H1 (cell line): ENCODE data around the gene BAZ1B. TPM values are rescaled to one million over a fixed set of nuclear protein-coding genes. Genes with fewer than 3 reads are reported as not detected.

Source experiments
- CTCF ChIA-PET: fragments of 300-600 bp; sonication (Branson Sonifier 250); formaldehyde crosslinking; loops from one replicate; lab custom pipeline; 2021; ENCODE audit not compliant: partially characterized antibody; lab: Charles Lee
- POLR2A ChIA-PET: fragments of 300-600 bp; sonication (Branson Sonifier 250); formaldehyde crosslinking; loops from one replicate; lab custom pipeline; 2021; ENCODE audit warnings: inconsistent platforms; ENCODE audit not compliant: partially characterized antibody; lab: Charles Lee
- DNase-seq, 2 experiments: peaks; one replicate each; pipeline versions ENCODE4 v3.0.0 to v3.0.0-alpha.2; 2010 to 2022; ENCODE audit warnings: low spot score in 2 of 2, low read depth in 1 of 2, mixed read lengths in 1 of 2
- FAIRE-seq: peaks from 2 replicates; lab custom pipeline; 2011; peaks lifted over from hg19 to GRCh38; lab: Jason Lieb, UNC
- H2AFZ ChIP-seq: 2 replicates; pipeline ENCODE4 v1.8.1; 2012; ENCODE audit warnings: low read length, inconsistent platforms
- H2AK5ac ChIP-seq: 2 replicates; pipeline ENCODE4 v1.6.1; 2013; ENCODE audit warnings: low read depth, low read length
- H2BK120ac ChIP-seq: replicated peaks from 2 replicates; pipeline ENCODE3; 2013; ENCODE audit warnings: low read depth, low read length, inconsistent platforms
- H2BK12ac ChIP-seq: 2 replicates; pipeline ENCODE4 v1.6.1; 2013; ENCODE audit warnings: low read depth, low read length
- H2BK15ac ChIP-seq: 2 replicates; pipeline ENCODE4 v1.6.1; 2013; ENCODE audit warnings: low read length
- H2BK20ac ChIP-seq: 2 replicates; pipeline ENCODE4 v1.6.1; 2013; ENCODE audit warnings: low read length
- H2BK5ac ChIP-seq: 2 replicates; pipeline ENCODE4 v1.6.1; 2013; ENCODE audit warnings: low read depth, low read length
- H3K14ac ChIP-seq: 2 replicates; pipeline ENCODE4 v1.6.1; 2013; ENCODE audit warnings: inconsistent platforms; ENCODE audit not compliant: insufficient read length
- H3K18ac ChIP-seq: 2 replicates; pipeline ENCODE4 v1.6.1; 2013; ENCODE audit warnings: low read length; ENCODE audit errors: extremely low read depth
- H3K23ac ChIP-seq: 2 replicates; pipeline ENCODE4 v1.6.1; 2013; ENCODE audit warnings: inconsistent platforms; ENCODE audit not compliant: insufficient read length
- H3K23me2 ChIP-seq: 2 replicates; pipeline ENCODE4 v1.6.1; 2013; ENCODE audit warnings: low read depth, low read length
- H3K27ac ChIP-seq: 2 replicates; pipeline ENCODE4 v1.6.1; 2011; ENCODE audit warnings: low read depth, low read length, inconsistent platforms
- H3K27me3 ChIP-seq, 4 experiments: replicated peaks in 1 of 4; 1 replicate in 1 of 4; 2 replicates in 3 of 4; pipeline versions ENCODE4 v1.6.1 to v1.8.1; 2011 to 2013; ENCODE audit warnings: low read length in 3 of 4, mild to moderate bottlenecking in 3 of 4, inconsistent platforms in 2 of 4, mixed read lengths in 2 of 4, moderate library complexity in 1 of 4; ENCODE audit not compliant: control insufficient read depth in 3 of 4, insufficient read depth in 3 of 4; ENCODE audit errors: extremely low read depth in 1 of 4
- H3K36me3 ChIP-seq, 4 experiments: 2 replicates each; pipeline versions ENCODE4 v1.6.1 to v1.8.1; 2011 to 2013; ENCODE audit warnings: mild to moderate bottlenecking in 4 of 4, low read length in 3 of 4, moderate library complexity in 2 of 4, control low read depth in 1 of 4, inconsistent platforms in 1 of 4; ENCODE audit not compliant: insufficient read depth in 4 of 4, control insufficient read depth in 2 of 4
- H3K4ac ChIP-seq: replicated peaks from 2 replicates; pipeline ENCODE3; 2013; ENCODE audit warnings: low read length, low read depth, mixed read lengths, inconsistent platforms; ENCODE audit not compliant: insufficient read length
- H3K4me1 ChIP-seq, 4 experiments: replicated peaks in 1 of 4; 1 replicate in 1 of 4; 2 replicates in 3 of 4; pipeline versions ENCODE4 v1.6.1 to v1.8.1; 2011 to 2013; ENCODE audit warnings: low read length in 3 of 4, inconsistent platforms in 2 of 4, mixed read lengths in 1 of 4; ENCODE audit not compliant: insufficient read depth in 4 of 4, control insufficient read depth in 3 of 4
- H3K4me2 ChIP-seq, 2 experiments: 2 replicates each; pipeline versions ENCODE4 v1.6.1 to v1.8.1; 2011 to 2013; ENCODE audit warnings: low read depth in 2 of 2, low read length in 2 of 2, control low read depth in 1 of 2, inconsistent platforms in 1 of 2, mild to moderate bottlenecking in 1 of 2; ENCODE audit not compliant: insufficient read depth in 1 of 2
- H3K4me3 ChIP-seq, 4 experiments: fragments of 200-600, 300-600 bp in 1 of 4; sonication (generic), shearing (Covaris generic), sonication (Bioruptor Twin) in 1 of 4; 2 replicates each; pipeline versions ENCODE4 v1.5.1 to v1.8.1; 2011 to 2016; ENCODE audit warnings: low read length in 4 of 4, low read depth in 3 of 4, control low read depth in 2 of 4, inconsistent platforms in 2 of 4, mild to moderate bottlenecking in 2 of 4, mixed read lengths in 1 of 4, moderate library complexity in 1 of 4; ENCODE audit not compliant: insufficient read depth in 2 of 4; ENCODE audit errors: extremely low read depth in 1 of 4
- H3K56ac ChIP-seq: replicated peaks from 2 replicates; pipeline ENCODE3; 2013; ENCODE audit warnings: low read depth, mild to moderate bottlenecking, mixed read lengths, low read length, inconsistent platforms; ENCODE audit not compliant: insufficient read length
- H3K79me1 ChIP-seq: 2 replicates; pipeline ENCODE4 v1.6.1; 2013; ENCODE audit warnings: low read depth, low read length, control low read depth
- H3K79me2 ChIP-seq, 2 experiments: 2 replicates each; pipeline versions ENCODE4 v1.6.1 to v1.8.1; 2012 to 2013; ENCODE audit warnings: low read length in 2 of 2, mild to moderate bottlenecking in 2 of 2, inconsistent platforms in 1 of 2; ENCODE audit not compliant: insufficient read depth in 2 of 2, control insufficient read depth in 1 of 2
- H3K9ac ChIP-seq, 4 experiments: replicated peaks in 1 of 4; 1 replicate in 1 of 4; 2 replicates in 3 of 4; pipeline versions ENCODE4 v1.6.1 to v1.8.1; 2011 to 2013; ENCODE audit warnings: low read depth in 3 of 4, low read length in 3 of 4, control low read depth in 2 of 4, mild to moderate bottlenecking in 2 of 4, moderate library complexity in 2 of 4, inconsistent platforms in 1 of 4; ENCODE audit errors: extremely low read depth in 1 of 4
- H3K9me3 ChIP-seq, 2 experiments: 2 replicates each; pipeline versions ENCODE4 v1.6.1 to v1.8.1; 2012 to 2013; ENCODE audit warnings: mild to moderate bottlenecking in 2 of 2, moderate library complexity in 2 of 2, control low read depth in 1 of 2, inconsistent platforms in 1 of 2, low read depth in 1 of 2, low read length in 1 of 2, mixed read lengths in 1 of 2; ENCODE audit not compliant: insufficient read depth in 2 of 2
- H4K20me1 ChIP-seq, 2 experiments: replicated peaks in 1 of 2; 2 replicates each; pipeline versions ENCODE3 to v1.8.1; 2011 to 2013; ENCODE audit warnings: inconsistent platforms in 2 of 2, low read length in 2 of 2, mild to moderate bottlenecking in 1 of 2; ENCODE audit not compliant: insufficient read depth in 2 of 2, control insufficient read depth in 1 of 2
- H4K5ac ChIP-seq: 2 replicates; pipeline ENCODE4 v1.6.1; 2013; ENCODE audit warnings: low read length, low read depth, mixed read lengths, inconsistent platforms; ENCODE audit not compliant: insufficient read length
- H4K8ac ChIP-seq: 2 replicates; pipeline ENCODE4 v1.8.0; 2013; ENCODE audit warnings: mild to moderate bottlenecking, moderate library complexity, low read length, inconsistent platforms; ENCODE audit not compliant: insufficient read depth; ENCODE audit errors: extremely low read depth
- H4K91ac ChIP-seq: replicated peaks from 2 replicates; pipeline ENCODE3; 2013; ENCODE audit warnings: low read length, mixed read lengths, inconsistent platforms; ENCODE audit not compliant: insufficient read length
- BACH1 ChIP-seq: IDR thresholded peaks from 2 replicates; pipeline ENCODE4 v1.6.1; 2012; ENCODE audit warnings: low read length, improper control_type of control experiment
- CBX8 ChIP-seq: fragments of 300-800, 300-1000 bp; sonication (generic); IDR thresholded peaks from 2 replicates; pipeline ENCODE4 v1.7.1; 2016; ENCODE audit warnings: low read depth, low read length, borderline replicate concordance
- GTF2F1 ChIP-seq: IDR thresholded peaks from 2 replicates; pipeline ENCODE4 v1.6.1; 2012; ENCODE audit warnings: low read depth, low read length, improper control_type of control experiment, borderline replicate concordance
- JUND ChIP-seq: IDR thresholded peaks from 2 replicates; pipeline ENCODE4 v1.6.1; 2011; ENCODE audit warnings: mild to moderate bottlenecking, improper control_type of control experiment, low read length
- KDM1A ChIP-seq: fragments of 200-600, 300-600 bp; sonication (generic); IDR thresholded peaks from 2 replicates; pipeline ENCODE4 v1.7.1; 2016; ENCODE audit warnings: mild to moderate bottlenecking, low read length, borderline replicate concordance
- KDM4A ChIP-seq: IDR thresholded peaks from one replicate; pipeline ENCODE4 v1.7.1; 2012; ENCODE audit warnings: low read depth, mild to moderate bottlenecking, moderate library complexity, low read length, inconsistent platforms; ENCODE audit not compliant: severe bottlenecking
- KDM5A ChIP-seq: fragments of 200-600 bp; IDR thresholded peaks from 2 replicates; pipeline ENCODE4 v1.7.1; 2012; ENCODE audit warnings: mild to moderate bottlenecking, low read length, inconsistent platforms, mixed read lengths
- NANOG ChIP-seq: IDR thresholded peaks from 2 replicates; pipeline ENCODE4 v1.6.1; 2011; ENCODE audit warnings: low read length, low read depth, mild to moderate bottlenecking, inconsistent platforms; ENCODE audit not compliant: insufficient read depth, poor library complexity, severe bottlenecking
- RBBP5 ChIP-seq: IDR thresholded peaks from 2 replicates; pipeline ENCODE4 v1.7.1; 2012; ENCODE audit warnings: low read depth, mild to moderate bottlenecking, inconsistent platforms, low read length, moderate library complexity, borderline replicate concordance
- SUZ12 ChIP-seq: fragments of 200-600 bp; sonication (generic); IDR thresholded peaks from 2 replicates; pipeline ENCODE4 v1.6.1; 2012; ENCODE audit warnings: mild to moderate bottlenecking, inconsistent platforms, low read length, moderate library complexity, mixed read lengths
- WGBS, 2 experiments: shearing (Covaris generic) in 1 of 2; methylation state at CpG; one replicate each; pipeline versions ENCODE4 v1.1.6 to v1.1.7; 2013 to 2015; ENCODE audit warnings: low lambda C conversion rate in 2 of 2, mixed read lengths in 2 of 2, inconsistent platforms in 1 of 2, low coverage in 1 of 2, missing lambda C conversion rate in 1 of 2; ENCODE audit not compliant: insufficient replicate concordance in 2 of 2, insufficient coverage in 1 of 2, insufficient read length in 1 of 2; ENCODE audit errors: extremely low coverage in 1 of 2, missing lambda C conversion rate in 1 of 2; 5-methylcytosine and 5-hydroxymethylcytosine counted together
- polyA plus RNA-seq, 7 experiments: library from polyadenylated mRNA; depleted of rRNA in 3 of 7; stranded (reverse) in 5 of 7; unstranded in 2 of 7; fragments of >200 nt in 5 of 7; fragments of 200-250 nt in 2 of 7; gene quantifications; 1 replicate in 5 of 7; 2 replicates in 1 of 7; 4 replicates in 1 of 7; pipeline versions ENCODE4 v1.2.1 to v1.2.3, GENCODE V29; 2011 to 2013; ENCODE audit warnings: missing spikeins in 2 of 7, mixed read lengths in 2 of 7
- total RNA-seq: library from RNA; stranded (reverse); fragmentation: NEBNext Ultra II Directional; extraction: Animal tissue kit (Norgen Biotek cat#: 25700); gene quantifications from 2 replicates; pipeline ENCODE4 v1.2.1, GENCODE V29; 2021

BAZ1B gene
- total and polyA plus RNA-seq, 2 of the 8 experiments (the other 6 are each of a cell fraction or from before 2014, with no cell fraction given), result 21.0 to 86.8 TPM

DNA sequence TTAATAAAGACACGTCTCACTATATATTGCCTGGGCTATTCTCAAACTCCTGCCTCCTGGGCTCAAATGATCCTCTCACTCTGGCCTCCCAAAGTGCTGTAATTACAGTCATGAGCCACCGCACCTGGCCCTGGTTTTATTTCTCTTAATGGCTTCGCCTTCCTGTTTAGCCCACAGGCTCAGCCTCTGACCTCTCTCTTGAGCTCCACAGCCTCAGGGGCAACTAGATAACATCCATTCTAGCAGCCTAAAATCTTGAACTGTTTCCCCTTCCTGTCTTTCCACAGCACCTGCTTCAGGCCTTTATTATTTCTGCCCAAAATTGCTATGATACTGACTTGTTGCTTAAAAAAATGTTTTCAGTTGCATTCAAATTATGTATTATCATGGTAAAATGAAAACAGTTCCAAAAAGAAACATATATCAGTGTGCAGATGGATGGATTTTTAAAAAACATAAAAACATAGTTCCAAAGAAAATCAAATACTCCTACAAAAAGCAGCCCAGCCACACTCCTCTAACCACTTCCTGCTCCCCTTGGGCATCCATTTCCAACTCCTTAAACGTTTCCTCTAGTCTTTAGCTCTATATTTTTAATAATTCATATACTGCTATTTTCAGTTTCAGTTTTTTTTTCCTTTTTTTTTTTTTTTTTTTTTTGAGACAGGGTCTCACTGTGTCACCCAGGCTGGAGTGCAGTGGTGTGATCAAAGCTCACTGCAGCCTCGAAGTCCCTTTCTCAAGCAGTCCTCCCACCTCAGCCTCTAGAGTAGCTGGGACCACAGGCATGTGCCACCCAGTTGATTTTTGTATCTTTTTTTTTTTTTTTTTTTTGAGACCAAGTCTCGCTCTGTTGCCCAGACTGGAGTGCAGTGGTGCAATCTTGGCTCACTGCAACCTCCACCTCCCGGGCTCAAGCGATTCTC lies 5.1 kb upstream of the BAZ1B start:
- Histone ChIP-seq H2BK20ac (no peak overlapping the region), H2BK120ac (no peak overlapping the region), H2BK15ac (no peak overlapping the region), H3K27me3 (no peaks in the 10 kb centered on the region), H3K18ac (no peak overlapping the region), H4K8ac (no peak overlapping the region), H3K79me2 (no peaks in the 10 kb centered on the region), H3K36me3 (no peaks in the 10 kb centered on the region), H3K4me1 (no peaks in the 10 kb centered on the region), H4K5ac (no peak overlapping the region), H2AK5ac (no peak overlapping the region), H4K91ac (no peak overlapping the region), H3K56ac (no peak overlapping the region), H3K9me3 (no peaks in the 10 kb centered on the region), H3K4me2 (no peak overlapping the region), H3K23ac (no peak overlapping the region), H2AFZ (no peak overlapping the region), H4K20me1 (no peaks in the 10 kb centered on the region), H3K4ac (no peak overlapping the region), H3K23me2 (no peaks in the 10 kb centered on the region), H3K14ac (no peak overlapping the region), H3K79me1 (no peaks in the 10 kb centered on the region), H3K9ac (no peak overlapping the region), H3K27ac (no peak overlapping the region), H2BK5ac (no peak overlapping the region), H2BK12ac (no peak overlapping the region), H3K4me3 (no peak overlapping the region)
- CTCF ChIA-PET, result interaction anchor here (0.6 to 1.1 kb wide), 2 partner anchors 22 to 52 kb away, joined by 3 read pairs; no protein-coding TSS in a partner anchor
- FAIRE-seq, result no peak
- TF ChIP-seq KDM4A, result no peak
- TF ChIP-seq GTF2F1, result no peak
- TF ChIP-seq RBBP5, result no peak
- TF ChIP-seq BACH1, result no peak
- TF ChIP-seq KDM1A, result no peak
- no peak for TF ChIP-seq SUZ12
- TF ChIP-seq CBX8, result no peak
- no peak for TF ChIP-seq NANOG
- no peak for TF ChIP-seq JUND
- TF ChIP-seq KDM5A, result no peak
- POLR2A ChIA-PET, result interaction anchor here (1.6 kb wide), 1 partner anchor 10 kb away, joined by 6 read pairs; no protein-coding TSS in a partner anchor
- DNase-seq, result no peak
- 76% methylated on average over 6 of the region's 8 CpGs; no CpG with 5 or more reads in 1 of the 2 experiments for WGBS, 2 experiments
